ENCODE data around the gene RAB25. TPM values are rescaled to one million over a fixed set of nuclear protein-coding genes. Genes with fewer than 3 reads are reported as not detected.
A peak's percentile ranks its signal among the peaks of the same experiment; 100 is the strongest.

The RAB25 gene
- polyA plus RNA-seq, 1 donor (not counting 4 experiments of a cell fraction or from before 2014, with no cell fraction given): 93.4 TPM

GRCh38 chr1:156104861-156105832 is 44.2 kb downstream of the RAB25 start:
- FAIRE-seq: peak; percentile 41
- TF ChIP-seq CTCF (optimal IDR thresholded peaks at IDR 0.05 in 1 of 3, IDR thresholded peaks at IDR 0.05 in 1 of 3, conservative IDR thresholded peaks at IDR 0.05 in 1 of 3; ENCODE audit: extremely low read depth in 1 of 3, insufficient read depth in 2 of 3, low read length in 3 of 3): no peak
- no peak for TF ChIP-seq EZH2 (IDR thresholded peaks at IDR 0.05; ENCODE audit: low read length)
- no peaks in the 10 kb centered on the region for H3K9me3 ChIP-seq (ENCODE audit: control insufficient read depth, low read depth, low read length)
- peaks cover 65% of the 10 kb centered on the region for H3K4me1 ChIP-seq (ENCODE audit: control insufficient read depth, extremely low read depth, insufficient read depth, low read length)
- peak overlapping the region; percentile 17 to 57 (median 55) for H3K4me3 ChIP-seq (ENCODE audit: control insufficient read depth in 2 of 3, extremely low read depth in 1 of 3, insufficient read depth in 2 of 3, low read depth in 1 of 3, low read length in 3 of 3)
- H3K27me3 ChIP-seq (ENCODE audit: control insufficient read depth, extremely low read depth, insufficient read depth, low read length): no peaks in the 10 kb centered on the region
- peaks cover 2% of the 10 kb centered on the region for H3K79me2 ChIP-seq (ENCODE audit: control insufficient read depth, insufficient read depth, low read length)
- H3K9ac ChIP-seq (ENCODE audit: control insufficient read depth, extremely low read depth, insufficient read depth, low read length): peak overlapping the region; percentile 81
- H3K9me1 ChIP-seq (ENCODE audit: control insufficient read depth, extremely low read depth, insufficient read depth, low read length): peaks cover 2% of the 10 kb centered on the region
- no peak for DNase-seq (ENCODE audit: low read depth, low spot score)
- peak overlapping the region; percentile 81 for H3K4me2 ChIP-seq (ENCODE audit: control insufficient read depth, extremely low read depth, insufficient read depth, low read depth, low read length)
- H3K36me3 ChIP-seq (ENCODE audit: control insufficient read depth in 2 of 2, extremely low read depth in 1 of 2, insufficient read depth in 2 of 2, low read length in 2 of 2): no peaks in the 10 kb centered on the region
- H4K20me1 ChIP-seq (ENCODE audit: control insufficient read depth, extremely low read depth, insufficient read depth, low read length): no peaks in the 10 kb centered on the region
- peak overlapping the region; percentile 93 for H3K27ac ChIP-seq (ENCODE audit: control insufficient read depth, insufficient read depth, low read length)
- H2AFZ ChIP-seq (ENCODE audit: control insufficient read depth, low read length): peak overlapping the region; percentile 54
- dilution Hi-C loops (cut with MboI; ENCODE audit: extremely low pct_ligation_motif_present, low sequenced_read_pairs): no loop called here

- dilution Hi-C loops (cut with MboI; ENCODE audit: extremely low pct_ligation_motif_present, low sequenced_read_pairs): no loop called here
Observed at GRCh38 chr1:156106624-156107488, 45.9 kb downstream of the RAB25 start.

More at GRCh38 chr1:156106624-156107488, 45.9 kb downstream of the RAB25 start:
- H3K4me2 ChIP-seq (ENCODE audit: control insufficient read depth, extremely low read depth, insufficient read depth, low read depth, low read length): peak overlapping the region; percentile 58
- DNase-seq (ENCODE audit: low read depth, low spot score): no peak
- peak overlapping the region; percentile 93 for H3K27ac ChIP-seq (ENCODE audit: control insufficient read depth, insufficient read depth, low read length)
- H3K9ac ChIP-seq (ENCODE audit: control insufficient read depth, extremely low read depth, insufficient read depth, low read length): peak overlapping the region; percentile 78
- no peak overlapping the region for H3K4me3 ChIP-seq (ENCODE audit: control insufficient read depth in 2 of 3, extremely low read depth in 1 of 3, insufficient read depth in 2 of 3, low read depth in 1 of 3, low read length in 3 of 3)
- H3K4me1 ChIP-seq (ENCODE audit: control insufficient read depth, extremely low read depth, insufficient read depth, low read length): peaks cover 50% of the 10 kb centered on the region
- H3K9me1 ChIP-seq (ENCODE audit: control insufficient read depth, extremely low read depth, insufficient read depth, low read length): no peaks in the 10 kb centered on the region
- H3K79me2 ChIP-seq (ENCODE audit: control insufficient read depth, insufficient read depth, low read length): peaks cover 2% of the 10 kb centered on the region
- no peaks in the 10 kb centered on the region for H3K36me3 ChIP-seq (ENCODE audit: control insufficient read depth in 2 of 2, extremely low read depth in 1 of 2, insufficient read depth in 2 of 2, low read length in 2 of 2)
- H2AFZ ChIP-seq (ENCODE audit: control insufficient read depth, low read length): peak overlapping the region; percentile 78
- no peaks in the 10 kb centered on the region for H3K9me3 ChIP-seq (ENCODE audit: control insufficient read depth, low read depth, low read length)
- H3K27me3 ChIP-seq (ENCODE audit: control insufficient read depth, extremely low read depth, insufficient read depth, low read length): no peaks in the 10 kb centered on the region
- FAIRE-seq: no peak
- no peaks in the 10 kb centered on the region for H4K20me1 ChIP-seq (ENCODE audit: control insufficient read depth, extremely low read depth, insufficient read depth, low read length)
- TF ChIP-seq EZH2 (IDR thresholded peaks at IDR 0.05; ENCODE audit: low read length) (no peak), CTCF (optimal IDR thresholded peaks at IDR 0.05 in 1 of 3, IDR thresholded peaks at IDR 0.05 in 1 of 3, conservative IDR thresholded peaks at IDR 0.05 in 1 of 3; ENCODE audit: extremely low read depth in 1 of 3, insufficient read depth in 2 of 3, low read length in 3 of 3) (no peak)

All from keratinocyte (primary cell).